Caco-2 (cell line): ENCODE data around the gene GLE1. TPM values are rescaled to one million over a fixed set of nuclear protein-coding genes. Genes with fewer than 3 reads are reported as not detected.

ENCODE experiments used
- BruUV-seq: library from RNA; stranded (reverse); fragments of 400-500 nt; replicated peaks from 2 replicates; lab custom pipeline; 2021; lab: Mats Ljungman, UMichigan
- CTCF ChIA-PET: fragments of 300-600 bp; sonication (Branson Sonifier 250); formaldehyde crosslinking; loops from one replicate; lab custom pipeline; 2022; ENCODE audit warnings: antibody characterized with exemption; lab: Charles Lee
- POLR2A ChIA-PET: fragments of 300-600 bp; sonication (Branson Sonifier 250); formaldehyde crosslinking; loops from one replicate; lab custom pipeline; 2022; ENCODE audit warnings: antibody characterized with exemption; lab: Charles Lee
- DNase-seq, 2 experiments: peaks; one replicate each; pipeline versions ENCODE4 v3.0.0 to v3.0.0-alpha.2; 2020 to 2022
- H3K27me3 ChIP-seq: replicated peaks from 2 replicates; pipeline ENCODE4 v1.6.0; 2011; ENCODE audit warnings: low read length; ENCODE audit not compliant: control insufficient read depth, insufficient read depth
- H3K36me3 ChIP-seq: 2 replicates; pipeline ENCODE4 v1.5.1; 2011; ENCODE audit warnings: low read length; ENCODE audit not compliant: control insufficient read depth, insufficient read depth
- H3K4me1 ChIP-seq: fragments of 250-450 bp; sonication (Bioruptor Pico); 2 replicates; pipeline ENCODE4 v1.5.1; 2020; ENCODE audit warnings: mild to moderate bottlenecking
- H3K4me3 ChIP-seq: 2 replicates; pipeline ENCODE4 v1.5.1; 2011; ENCODE audit warnings: low read depth, mild to moderate bottlenecking, control low read depth, low read length
- H3K9me3 ChIP-seq: fragments of 250-450 bp; sonication (Bioruptor Pico); 2 replicates; pipeline ENCODE4 v1.5.1; 2020; ENCODE audit warnings: mild to moderate bottlenecking, moderate library complexity
- H3K27ac Mint-ChIP-seq: one replicate; pipeline ENCODE4 v1.8.0; 2022; ENCODE audit warnings: mixed read lengths; ENCODE audit not compliant: unreplicated experiment
- H3K27me3 Mint-ChIP-seq: one replicate; pipeline ENCODE4 v1.8.0; 2022; ENCODE audit warnings: mixed read lengths; ENCODE audit not compliant: insufficient read depth, unreplicated experiment
- H3K36me3 Mint-ChIP-seq: one replicate; pipeline ENCODE4 v1.8.0; 2022; ENCODE audit warnings: mild to moderate bottlenecking, mixed read lengths; ENCODE audit not compliant: insufficient read depth, unreplicated experiment
- H3K4me1 Mint-ChIP-seq: one replicate; pipeline ENCODE4 v1.8.0; 2022; ENCODE audit warnings: low read depth, mixed read lengths; ENCODE audit not compliant: unreplicated experiment
- H3K4me3 Mint-ChIP-seq: one replicate; pipeline ENCODE4 v1.8.0; 2022; ENCODE audit warnings: mild to moderate bottlenecking, moderate library complexity, mixed read lengths; ENCODE audit not compliant: unreplicated experiment
- H3K9me3 Mint-ChIP-seq: one replicate; pipeline ENCODE4 v1.8.0; 2022; ENCODE audit warnings: mixed read lengths; ENCODE audit not compliant: unreplicated experiment
- intact Hi-C: fragments of 100-400 bp; cut with micrococcal nuclease; formaldehyde crosslinking; loops from one replicate; pipeline ENCODE4 v1.10.0; 2022; ENCODE audit not compliant: unreplicated experiment
- total RNA-seq: library from RNA; stranded (reverse); gene quantifications from 2 replicates; pipeline ENCODE4 v1.2.3, GENCODE V29; 2022
- TF ChIP-seq, protein P1 (sequence below), 2 experiments: fragments of 200-600 bp in 1 of 2; IDR thresholded peaks; 1 replicate in 1 of 2; 2 replicates in 1 of 2; pipeline versions ENCODE4 v1.5.1 to v1.8.0; 2011 to 2022; ENCODE audit warnings: antibody characterized with exemption in 1 of 2, control low read depth in 1 of 2, inconsistent platforms in 1 of 2, low read depth in 1 of 2, low read length in 1 of 2, mild to moderate bottlenecking in 1 of 2, moderate library complexity in 1 of 2; ENCODE audit not compliant: insufficient read depth in 1 of 2, severe bottlenecking in 1 of 2, unreplicated experiment in 1 of 2

Gene GLE1
- total RNA-seq, 1 experiment from 2014 or later, result 30.4 TPM

DNA sequence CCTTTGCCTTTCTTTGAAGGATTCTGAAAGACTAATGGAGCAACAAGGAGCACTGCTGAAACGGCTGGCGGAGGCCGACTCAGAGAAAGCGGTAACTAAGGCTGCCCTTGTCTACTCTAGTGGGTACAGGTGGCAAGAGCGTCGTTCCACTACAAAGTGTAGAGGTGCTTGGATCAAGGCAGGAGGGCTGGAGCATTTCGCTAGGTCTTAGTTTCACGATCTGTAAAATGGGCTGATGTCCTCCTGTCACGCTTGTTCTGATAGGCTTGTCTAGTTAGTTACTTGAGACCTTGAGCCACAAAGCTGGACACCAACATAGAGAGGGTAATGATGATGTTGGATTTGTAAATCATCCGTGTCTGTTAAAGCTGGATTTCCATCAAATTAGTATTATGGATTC, 23.0 kb upstream of the GLE1 start:
- Mint-ChIP-seq H3K36me3 (peaks cover 34% of the 10 kb centered on the region), H3K4me3 (no peak overlapping the region), H3K27me3 (no peaks in the 10 kb centered on the region), H3K9me3 (no peaks in the 10 kb centered on the region), H3K27ac (no peak overlapping the region), H3K4me1 (no peaks in the 10 kb centered on the region)
- no peaks in the 10 kb centered on the region for H3K27me3 ChIP-seq
- peaks cover 2% of the 10 kb centered on the region for H3K36me3 ChIP-seq
- no TSS peak for BruUV-seq
- no peak for DNase-seq
- H3K9me3 ChIP-seq, result no peaks in the 10 kb centered on the region
- POLR2A ChIA-PET, result interaction anchor here (0.6 kb wide), 1 partner anchor 13 kb away, joined by 3 read pairs; no protein-coding TSS in a partner anchor
- CTCF ChIA-PET, result no interaction called here
- no peaks in the 10 kb centered on the region for H3K4me1 ChIP-seq
- no peak overlapping the region for H3K4me3 ChIP-seq
- intact Hi-C loops, result no loop called here
- TF ChIP-seq, protein P1, sequence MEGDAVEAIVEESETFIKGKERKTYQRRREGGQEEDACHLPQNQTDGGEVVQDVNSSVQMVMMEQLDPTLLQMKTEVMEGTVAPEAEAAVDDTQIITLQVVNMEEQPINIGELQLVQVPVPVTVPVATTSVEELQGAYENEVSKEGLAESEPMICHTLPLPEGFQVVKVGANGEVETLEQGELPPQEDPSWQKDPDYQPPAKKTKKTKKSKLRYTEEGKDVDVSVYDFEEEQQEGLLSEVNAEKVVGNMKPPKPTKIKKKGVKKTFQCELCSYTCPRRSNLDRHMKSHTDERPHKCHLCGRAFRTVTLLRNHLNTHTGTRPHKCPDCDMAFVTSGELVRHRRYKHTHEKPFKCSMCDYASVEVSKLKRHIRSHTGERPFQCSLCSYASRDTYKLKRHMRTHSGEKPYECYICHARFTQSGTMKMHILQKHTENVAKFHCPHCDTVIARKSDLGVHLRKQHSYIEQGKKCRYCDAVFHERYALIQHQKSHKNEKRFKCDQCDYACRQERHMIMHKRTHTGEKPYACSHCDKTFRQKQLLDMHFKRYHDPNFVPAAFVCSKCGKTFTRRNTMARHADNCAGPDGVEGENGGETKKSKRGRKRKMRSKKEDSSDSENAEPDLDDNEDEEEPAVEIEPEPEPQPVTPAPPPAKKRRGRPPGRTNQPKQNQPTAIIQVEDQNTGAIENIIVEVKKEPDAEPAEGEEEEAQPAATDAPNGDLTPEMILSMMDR (IDR thresholded peaks at IDR 0.05; ENCODE audit: insufficient read depth in 1 of 2, low read depth in 1 of 2, low read length in 1 of 2, severe bottlenecking in 1 of 2, unreplicated experiment in 1 of 2), result no peak

DNA sequence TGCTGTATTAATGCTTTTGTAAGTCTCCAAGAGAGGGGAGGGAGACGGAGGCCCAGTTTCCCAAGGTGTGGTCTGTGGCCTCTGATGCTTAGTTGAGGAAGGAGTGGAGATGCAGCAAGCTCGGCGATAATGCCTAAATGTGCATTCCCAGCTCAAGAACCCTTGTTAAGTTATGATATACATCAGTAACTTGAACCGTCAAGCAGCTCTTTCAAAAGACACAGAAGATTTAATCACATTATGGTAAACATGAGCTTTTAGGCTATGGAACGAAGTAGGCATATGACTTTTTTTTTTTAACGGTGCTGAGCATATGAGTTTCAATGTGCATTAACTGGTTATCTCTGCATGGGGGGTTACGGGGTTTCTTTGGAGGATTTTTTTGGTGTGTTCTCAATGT, 22.3 kb upstream of the GLE1 start:
- TF ChIP-seq, protein P1 (IDR thresholded peaks at IDR 0.05; ENCODE audit: insufficient read depth in 1 of 2, low read depth in 1 of 2, low read length in 1 of 2, severe bottlenecking in 1 of 2, unreplicated experiment in 1 of 2), result no peak
- Mint-ChIP-seq H3K36me3 (peaks cover 40% of the 10 kb centered on the region), H3K9me3 (no peaks in the 10 kb centered on the region), H3K27ac (no peak overlapping the region), H3K27me3 (no peaks in the 10 kb centered on the region), H3K4me3 (no peak overlapping the region), H3K4me1 (no peaks in the 10 kb centered on the region)
- no peaks in the 10 kb centered on the region for H3K4me1 ChIP-seq
- no peak for DNase-seq
- POLR2A ChIA-PET, result interaction anchor here (0.6 kb wide), 1 partner anchor 14 kb away, joined by 3 read pairs; no protein-coding TSS in a partner anchor
- H3K27me3 ChIP-seq, result no peaks in the 10 kb centered on the region
- BruUV-seq, result no TSS peak
- peaks cover 2% of the 10 kb centered on the region for H3K36me3 ChIP-seq
- no peak overlapping the region for H3K4me3 ChIP-seq
- no peaks in the 10 kb centered on the region for H3K9me3 ChIP-seq
- CTCF ChIA-PET, result interaction anchor here (1.0 kb wide), 1 partner anchor 141 kb away, joined by 3 read pairs; no protein-coding TSS in a partner anchor
- intact Hi-C loops, result no loop called here

DNA sequence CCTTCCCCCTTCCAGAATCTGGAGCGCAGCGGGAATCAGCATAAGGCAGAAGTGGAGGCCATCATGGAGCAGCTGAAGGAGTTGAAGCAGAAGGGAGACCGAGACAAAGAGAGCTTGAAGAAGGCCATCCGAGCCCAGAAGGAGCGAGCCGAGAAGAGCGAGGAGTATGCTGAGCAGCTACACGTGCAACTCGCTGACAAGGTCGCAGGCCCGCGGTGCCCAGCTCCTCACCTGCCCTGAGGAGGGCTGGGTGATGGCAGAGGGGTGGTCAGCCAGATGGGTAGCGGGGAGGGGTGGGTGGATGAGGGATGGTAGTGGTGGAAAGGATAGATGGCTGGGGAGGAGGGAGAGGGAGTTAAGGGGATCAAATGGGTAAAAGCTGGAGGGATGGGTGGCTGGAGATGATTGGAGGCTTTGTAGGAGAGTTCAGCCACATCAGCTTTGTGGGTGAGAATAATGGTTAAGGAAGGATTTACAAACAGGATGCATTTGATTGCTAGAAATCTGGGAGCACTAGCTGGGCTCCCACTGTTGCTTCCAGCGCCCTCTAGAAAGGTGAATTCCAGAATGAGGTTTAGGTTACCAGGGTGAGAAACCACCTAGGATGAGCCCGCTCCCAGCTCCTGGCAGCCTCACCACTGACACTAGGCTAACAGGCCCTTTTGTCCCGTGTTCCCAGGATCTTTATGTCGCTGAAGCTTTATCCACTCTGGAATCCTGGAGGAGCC, 19.7 kb upstream of the GLE1 start:
- POLR2A ChIA-PET, result no interaction called here
- no peak overlapping the region for H3K4me3 Mint-ChIP-seq

More for the DNA sequence above, 19.7 kb upstream of the GLE1 start:
- TF ChIP-seq, protein P1 (IDR thresholded peaks at IDR 0.05; ENCODE audit: insufficient read depth in 1 of 2, low read depth in 1 of 2, low read length in 1 of 2, severe bottlenecking in 1 of 2, unreplicated experiment in 1 of 2), result no peak
- Histone ChIP-seq H3K27me3 (no peaks in the 10 kb centered on the region), H3K4me3 (no peak overlapping the region), H3K4me1 (no peaks in the 10 kb centered on the region), H3K36me3 (peaks cover 2% of the 10 kb centered on the region), H3K9me3 (no peaks in the 10 kb centered on the region)
- Mint-ChIP-seq H3K36me3 (peaks cover 34% of the 10 kb centered on the region), H3K9me3 (no peaks in the 10 kb centered on the region), H3K27me3 (no peaks in the 10 kb centered on the region), H3K4me1 (no peaks in the 10 kb centered on the region), H3K27ac (no peak overlapping the region)
- no TSS peak for BruUV-seq
- DNase-seq, result no peak
- CTCF ChIA-PET, result no interaction called here
- intact Hi-C loops, result no loop called here
